Coronary artery (tissue), 2 donors: ENCODE measurements around the gene RIMKLB.
"Not testable (repeated sequence)": the region's sequence is repeated elsewhere in the genome, so short reads cannot be mapped to it uniquely, and the experiment has no call there.

Source experiments
- DNase-seq: peaks from one replicate; pipeline ENCODE4 v3.0.0-alpha.2; 2017; ENCODE audit warnings: low spot score
- H3K27ac ChIP-seq, 2 donors: fragments of 200-600 bp; sonication (generic); one replicate each; pipeline ENCODE4 v1.5.1; 2016 to 2019
- H3K4me3 ChIP-seq: fragments of 200-600 bp; sonication (generic); 2 replicates; pipeline ENCODE4 v1.5.1; 2016; ENCODE audit warnings: mild to moderate bottlenecking, moderate library complexity
- TF ChIP-seq, protein P1 (sequence below): fragments of 200-600 bp; sonication (generic); IDR thresholded peaks from one replicate; pipeline ENCODE4 v1.5.1; 2019; ENCODE audit warnings: antibody characterized with exemption

The RIMKLB gene

GRCh38 chr12:8734873-8735381 is 37.1 kb downstream of the RIMKLB start:
- Histone ChIP-seq H3K27ac (peak overlapping the region; percentile 84 to 87), H3K4me3 (peak overlapping the region; percentile 25)
- DNase-seq = no peak
- TF ChIP-seq, protein P1, sequence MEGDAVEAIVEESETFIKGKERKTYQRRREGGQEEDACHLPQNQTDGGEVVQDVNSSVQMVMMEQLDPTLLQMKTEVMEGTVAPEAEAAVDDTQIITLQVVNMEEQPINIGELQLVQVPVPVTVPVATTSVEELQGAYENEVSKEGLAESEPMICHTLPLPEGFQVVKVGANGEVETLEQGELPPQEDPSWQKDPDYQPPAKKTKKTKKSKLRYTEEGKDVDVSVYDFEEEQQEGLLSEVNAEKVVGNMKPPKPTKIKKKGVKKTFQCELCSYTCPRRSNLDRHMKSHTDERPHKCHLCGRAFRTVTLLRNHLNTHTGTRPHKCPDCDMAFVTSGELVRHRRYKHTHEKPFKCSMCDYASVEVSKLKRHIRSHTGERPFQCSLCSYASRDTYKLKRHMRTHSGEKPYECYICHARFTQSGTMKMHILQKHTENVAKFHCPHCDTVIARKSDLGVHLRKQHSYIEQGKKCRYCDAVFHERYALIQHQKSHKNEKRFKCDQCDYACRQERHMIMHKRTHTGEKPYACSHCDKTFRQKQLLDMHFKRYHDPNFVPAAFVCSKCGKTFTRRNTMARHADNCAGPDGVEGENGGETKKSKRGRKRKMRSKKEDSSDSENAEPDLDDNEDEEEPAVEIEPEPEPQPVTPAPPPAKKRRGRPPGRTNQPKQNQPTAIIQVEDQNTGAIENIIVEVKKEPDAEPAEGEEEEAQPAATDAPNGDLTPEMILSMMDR = no peak

DNA sequence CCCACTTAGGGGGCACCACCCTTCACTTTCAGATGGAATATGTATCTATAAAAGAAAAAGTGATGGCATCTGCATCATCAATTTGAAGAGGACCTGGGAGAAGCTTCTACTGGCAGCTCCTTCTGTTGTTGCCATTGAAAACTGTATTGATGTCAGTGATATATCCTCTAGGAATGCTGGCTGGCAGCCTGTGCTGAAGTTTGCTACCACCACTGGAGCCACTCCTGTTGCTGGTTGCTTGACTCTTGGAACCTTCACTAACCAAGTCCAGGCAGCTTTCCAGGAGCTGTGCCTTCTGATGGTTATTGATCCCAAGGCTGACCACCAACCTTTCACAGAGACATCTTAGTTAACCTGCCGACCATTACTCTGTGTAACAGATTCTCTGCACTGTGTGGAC is 44.7 kb downstream of the RIMKLB start:
- no peak for DNase-seq
- TF ChIP-seq, protein P1 = no peak
- no peak overlapping the region for H3K4me3 ChIP-seq
- peak overlapping the region; percentile 18 to 70 for H3K27ac ChIP-seq

GRCh38 chr12:8743121-8743520 is 45.3 kb downstream of the RIMKLB start:
- not testable (repeated sequence) for H3K4me3 ChIP-seq, DNase-seq
- H3K27ac ChIP-seq = peak overlapping the region in 1 of 2 donors; percentile 70

DNA sequence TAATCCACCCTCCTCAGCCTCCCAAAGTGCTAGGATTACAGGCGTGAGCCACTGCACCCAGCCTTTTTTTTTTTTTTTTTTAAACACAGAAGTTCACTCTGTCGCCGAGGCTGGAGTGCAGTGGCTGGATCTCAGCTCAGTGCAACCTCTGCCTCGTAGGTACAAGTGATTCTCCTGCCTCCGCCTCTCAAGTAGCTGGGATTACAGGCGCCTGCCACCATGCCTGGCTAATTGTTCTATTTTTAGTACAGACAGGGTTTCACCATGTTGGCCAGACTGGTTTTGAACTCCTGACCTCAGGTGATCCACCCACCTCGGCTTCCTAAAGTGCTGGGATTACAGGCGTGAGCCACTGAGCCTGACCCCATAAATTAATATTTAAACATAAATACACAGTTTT is 47.8 kb downstream of the RIMKLB start:
- H3K27ac ChIP-seq, H3K4me3 ChIP-seq, DNase-seq: not testable (repeated sequence)

DNA sequence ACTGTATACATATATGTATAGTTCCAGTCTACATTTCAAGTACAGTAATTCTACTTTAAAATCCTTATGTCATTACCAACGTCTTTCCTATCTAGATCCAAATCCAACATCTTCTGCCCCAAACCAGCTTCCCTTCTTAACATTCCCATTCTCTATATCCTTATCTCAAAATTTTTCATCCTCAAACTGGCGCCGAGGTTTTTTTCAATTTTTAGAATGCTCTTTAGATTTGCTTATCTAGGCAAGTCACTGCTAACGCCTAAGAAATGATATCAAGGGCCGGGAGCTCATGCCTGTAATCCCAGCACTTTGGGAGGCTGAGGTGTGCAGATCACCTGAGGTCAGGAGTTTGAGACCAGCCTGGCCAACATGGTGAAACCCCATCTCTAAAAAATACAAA is 48.3 kb downstream of the RIMKLB start:
- TF ChIP-seq, protein P1 = no peak
- no peak for DNase-seq
- Histone ChIP-seq H3K4me3 (no peak overlapping the region), H3K27ac (no peak overlapping the region)

DNA sequence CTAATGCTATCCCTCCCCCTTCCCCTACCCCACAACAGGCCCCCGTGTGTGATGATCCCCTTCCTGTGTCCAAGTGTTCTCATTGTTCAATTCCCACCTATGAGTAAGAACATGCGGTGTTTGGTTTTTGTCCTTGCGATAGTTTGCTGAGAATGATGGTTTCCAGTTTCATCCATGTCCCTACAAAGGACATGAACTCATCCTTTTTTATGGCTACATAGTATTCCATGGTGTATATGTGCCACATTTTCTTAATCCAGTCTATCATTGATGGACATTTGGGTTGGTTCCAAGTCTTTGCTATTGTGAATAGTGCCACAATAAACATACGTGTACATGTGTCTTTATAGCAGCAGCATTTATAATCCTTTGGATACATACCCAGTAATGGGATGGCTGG is 62.3 kb downstream of the RIMKLB start:
- not testable (repeated sequence) for H3K27ac ChIP-seq, H3K4me3 ChIP-seq, DNase-seq

- H3K4me3 ChIP-seq, DNase-seq, H3K27ac ChIP-seq: not testable (repeated sequence)
Measured at GRCh38 chr12:8762701-8763100, 64.9 kb downstream of the RIMKLB start.

GRCh38 chr12:8766121-8766520 is 68.3 kb downstream of the RIMKLB start:
- not testable (repeated sequence) for H3K27ac ChIP-seq, H3K4me3 ChIP-seq, DNase-seq

GRCh38 chr12:8770499-8770898 is 72.7 kb downstream of the RIMKLB start:
- TF ChIP-seq, protein P1 = no peak
- DNase-seq = no peak
- H3K27ac ChIP-seq = no peak overlapping the region
- no peak overlapping the region for H3K4me3 ChIP-seq

DNA sequence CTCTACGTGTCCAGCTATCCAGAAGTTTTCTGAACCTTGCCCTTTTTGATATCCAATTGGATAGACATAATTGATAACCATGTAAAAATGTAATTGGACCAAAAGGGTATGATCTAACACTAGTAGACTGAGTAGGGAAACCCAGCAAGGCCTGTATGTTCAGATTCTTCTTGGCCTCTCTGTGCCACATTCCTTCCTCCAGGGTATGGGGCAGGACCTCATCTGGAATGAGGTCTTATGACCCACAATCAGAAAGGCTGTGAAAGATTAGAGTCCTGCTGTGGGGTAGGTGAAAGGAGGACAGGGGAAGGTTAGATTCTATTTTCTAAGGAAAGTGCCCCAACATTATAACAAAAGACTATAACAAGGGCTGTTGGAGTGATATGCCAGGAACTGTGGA is 73.3 kb downstream of the RIMKLB start:
- no peak for DNase-seq
- no peak overlapping the region for H3K27ac ChIP-seq
- TF ChIP-seq, protein P1 = no peak
- no peak overlapping the region for H3K4me3 ChIP-seq
